Measurements from ENCODE around the gene YAP1.
A peak's percentile ranks its signal among the peaks of the same experiment; 100 is the strongest.

The YAP1 gene

DNA sequence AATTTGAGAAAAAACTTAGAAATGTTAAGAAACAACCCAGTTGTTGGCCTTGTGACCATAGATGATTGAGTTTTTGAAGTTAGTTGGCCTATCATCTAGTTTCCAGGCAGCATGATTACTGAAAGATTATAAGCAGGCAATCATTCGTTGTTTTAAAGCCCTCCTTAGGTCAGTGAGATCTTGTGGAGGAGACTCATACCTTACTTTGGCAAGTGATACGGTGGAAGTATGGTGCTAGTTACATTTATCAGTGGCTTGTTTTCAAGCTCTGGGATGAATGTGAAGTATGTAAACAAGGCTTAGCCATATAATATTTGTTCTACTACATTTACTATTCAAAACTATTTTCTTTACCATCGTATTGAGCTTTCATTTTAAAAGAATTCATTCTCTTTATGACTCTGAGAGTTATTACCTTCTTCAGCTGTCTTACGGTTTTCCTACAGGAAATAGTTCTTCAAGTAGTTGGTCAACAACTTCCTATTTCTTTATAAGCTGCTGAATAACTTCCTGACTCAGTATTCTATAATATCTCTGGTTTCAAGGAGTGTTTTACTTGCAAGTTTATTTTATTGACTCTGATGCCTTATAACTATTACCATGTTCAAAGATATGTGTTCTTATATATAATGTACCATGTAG is 7.3 kb downstream of the YAP1 start:
- DNase-seq: no peak

GRCh38 chr11:102118937-102119336 is 8.7 kb downstream of the YAP1 start:
- no peak for DNase-seq

DNA sequence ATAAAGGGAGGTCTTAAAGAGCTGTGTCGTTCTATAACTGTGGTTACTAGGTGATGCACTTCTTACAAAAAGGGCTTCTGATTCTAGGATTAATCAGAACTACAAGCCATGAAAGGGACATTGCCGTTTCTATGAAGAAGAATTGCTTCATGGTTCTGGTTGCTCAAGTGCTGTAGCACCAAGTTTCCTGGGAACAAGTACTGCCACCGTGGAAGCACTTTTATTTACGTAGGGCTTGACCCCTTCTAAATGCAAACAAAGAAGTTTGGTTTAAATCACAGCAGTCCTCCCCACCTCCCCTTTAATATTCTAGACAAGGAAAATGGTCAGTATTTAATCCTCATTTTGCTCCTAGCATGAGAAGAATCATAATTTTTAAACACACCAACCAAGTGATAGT is 9.8 kb downstream of the YAP1 start:
- DNase-seq: no peak

GRCh38 chr11:102120437-102120973 is 10.3 kb downstream of the YAP1 start:
- no peak for DNase-seq

DNA sequence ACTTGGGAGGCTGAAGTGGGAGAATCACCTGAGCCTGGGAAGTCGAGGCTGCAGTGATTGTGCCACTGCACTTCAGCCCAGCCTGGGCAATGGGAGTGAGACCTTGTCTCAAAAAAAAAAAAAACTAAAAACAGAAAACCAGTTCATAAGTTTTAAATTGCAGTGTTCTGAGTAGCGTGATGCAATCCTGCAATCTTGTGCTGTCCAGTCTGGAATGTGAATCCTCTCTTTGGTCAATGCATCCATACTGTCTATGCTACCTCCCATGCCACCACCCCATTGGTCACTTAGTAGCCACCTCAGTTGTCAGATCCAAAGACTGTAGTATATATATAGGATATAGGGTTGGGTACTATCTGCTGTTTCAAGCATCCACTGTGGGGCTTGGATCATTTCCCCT is 11.1 kb downstream of the YAP1 start:
- DNase-seq: no peak

GRCh38 chr11:102134597-102134996 is 24.4 kb downstream of the YAP1 start:
- DNase-seq: no peak

- no peak for DNase-seq
Observed at GRCh38 chr11:102135256-102135655, 25.0 kb downstream of the YAP1 start.

- no peak for DNase-seq
Observed at GRCh38 chr11:102138223-102138622, 28.0 kb downstream of the YAP1 start.

GRCh38 chr11:102138670-102139069 is 28.4 kb downstream of the YAP1 start:
- DNase-seq: no peak

DNA sequence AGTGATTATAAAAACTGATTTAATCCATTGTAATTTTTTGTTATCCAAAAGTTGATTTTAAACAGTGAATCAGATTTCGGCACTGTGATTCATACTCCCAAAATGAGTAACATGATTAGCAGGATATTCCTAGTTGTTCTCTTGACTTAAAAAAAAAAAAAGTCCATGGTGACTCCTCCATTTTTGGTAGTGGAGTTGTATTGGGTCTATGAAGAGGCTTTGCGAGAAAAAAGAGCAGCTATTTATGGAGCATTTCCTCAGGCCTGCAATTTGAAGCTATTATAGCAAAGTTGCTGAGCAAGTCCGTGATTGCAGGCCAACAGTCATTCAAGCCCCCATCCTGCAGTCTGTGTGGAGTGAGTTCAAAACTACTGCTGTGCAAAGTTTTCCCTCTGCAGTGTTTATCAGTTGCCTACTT is 28.8 kb downstream of the YAP1 start:
- DNase-seq: no peak

DNA sequence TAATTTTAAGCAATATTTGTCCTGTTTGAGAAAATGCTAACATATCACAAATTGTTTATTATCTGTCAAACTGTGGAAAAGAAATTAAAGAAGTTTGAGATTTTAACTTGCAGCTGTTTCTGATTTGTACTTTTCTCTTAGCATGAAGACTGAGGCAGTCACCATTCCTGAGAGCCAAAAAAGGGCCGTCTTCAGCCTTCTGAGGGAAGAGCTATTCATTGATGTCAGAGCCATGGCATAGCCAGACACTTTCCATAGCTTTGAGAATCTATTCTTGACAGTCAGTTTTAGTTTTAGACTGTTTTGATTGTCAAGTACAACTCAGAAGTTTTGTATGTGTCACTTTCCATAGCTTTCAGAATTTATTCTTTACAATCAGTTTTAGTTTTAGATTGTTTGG is 32.1 kb downstream of the YAP1 start:
- DNase-seq: no peak

- no peak for DNase-seq
Observed at GRCh38 chr11:102143867-102144266, 33.6 kb downstream of the YAP1 start.

- peak; percentile 36 for DNase-seq
Observed at GRCh38 chr11:102144357-102145355, 34.4 kb downstream of the YAP1 start.

GRCh38 chr11:102147015-102147414 is 36.8 kb downstream of the YAP1 start:
- no peak for DNase-seq

- no peak for DNase-seq
Observed at GRCh38 chr11:102147632-102148031, 37.4 kb downstream of the YAP1 start.

- no peak for DNase-seq
Observed at GRCh38 chr11:102148059-102148458, 37.8 kb downstream of the YAP1 start.

- DNase-seq: no peak
Observed at GRCh38 chr11:102151784-102152525, 41.7 kb downstream of the YAP1 start.

- no peak for DNase-seq
Observed at GRCh38 chr11:102153082-102153481, 42.8 kb downstream of the YAP1 start.

GRCh38 chr11:102154806-102155205 is 44.6 kb downstream of the YAP1 start:
- no peak for DNase-seq

GRCh38 chr11:102155676-102156075 is 45.4 kb downstream of the YAP1 start:
- DNase-seq: no peak

DNA sequence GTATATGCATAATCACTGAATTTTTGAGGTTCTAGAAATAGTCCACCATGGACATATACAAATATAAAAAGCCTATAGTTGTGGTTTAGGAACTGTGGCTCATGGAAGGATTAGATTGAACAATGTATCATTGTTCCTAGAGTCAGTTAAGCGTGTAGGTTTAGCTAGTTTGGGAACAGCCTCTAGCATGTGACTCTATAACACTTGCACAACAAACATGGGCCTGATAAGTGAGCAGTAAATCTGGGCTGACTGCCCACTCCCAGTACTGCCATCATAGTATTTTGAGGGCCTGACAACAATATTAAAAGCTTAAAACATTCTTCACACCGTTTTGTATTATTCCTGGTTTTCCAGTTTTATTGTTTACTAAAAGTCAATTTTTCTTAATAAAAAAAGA is 47.0 kb downstream of the YAP1 start:
- no peak for DNase-seq

GRCh38 chr11:102158164-102158735 is 48.0 kb downstream of the YAP1 start:
- DNase-seq: no peak

GRCh38 chr11:102163368-102163767 is 53.1 kb downstream of the YAP1 start:
- DNase-seq: no peak
